ENCODE measurements around the gene PLPP2. TPM values are rescaled to one million over a fixed set of nuclear protein-coding genes. Genes with fewer than 3 reads are reported as not detected.

Gene PLPP2
- total RNA-seq, 2 experiments from 2014 or later: 0.36 TPM; not detected in 1

- TF ChIP-seq, protein P1, sequence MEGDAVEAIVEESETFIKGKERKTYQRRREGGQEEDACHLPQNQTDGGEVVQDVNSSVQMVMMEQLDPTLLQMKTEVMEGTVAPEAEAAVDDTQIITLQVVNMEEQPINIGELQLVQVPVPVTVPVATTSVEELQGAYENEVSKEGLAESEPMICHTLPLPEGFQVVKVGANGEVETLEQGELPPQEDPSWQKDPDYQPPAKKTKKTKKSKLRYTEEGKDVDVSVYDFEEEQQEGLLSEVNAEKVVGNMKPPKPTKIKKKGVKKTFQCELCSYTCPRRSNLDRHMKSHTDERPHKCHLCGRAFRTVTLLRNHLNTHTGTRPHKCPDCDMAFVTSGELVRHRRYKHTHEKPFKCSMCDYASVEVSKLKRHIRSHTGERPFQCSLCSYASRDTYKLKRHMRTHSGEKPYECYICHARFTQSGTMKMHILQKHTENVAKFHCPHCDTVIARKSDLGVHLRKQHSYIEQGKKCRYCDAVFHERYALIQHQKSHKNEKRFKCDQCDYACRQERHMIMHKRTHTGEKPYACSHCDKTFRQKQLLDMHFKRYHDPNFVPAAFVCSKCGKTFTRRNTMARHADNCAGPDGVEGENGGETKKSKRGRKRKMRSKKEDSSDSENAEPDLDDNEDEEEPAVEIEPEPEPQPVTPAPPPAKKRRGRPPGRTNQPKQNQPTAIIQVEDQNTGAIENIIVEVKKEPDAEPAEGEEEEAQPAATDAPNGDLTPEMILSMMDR (IDR thresholded peaks at IDR 0.05): no peak
- Mint-ChIP-seq H3K27ac (no peak overlapping the region), H3K9me3 (peaks cover 2% of the 10 kb centered on the region), H3K4me1 (ENCODE audit: low read depth) (peaks cover 26% of the 10 kb centered on the region), H3K27me3 (no peaks in the 10 kb centered on the region), H3K4me3 (no peak overlapping the region), H3K36me3 (ENCODE audit: low read depth) (peaks cover 36% of the 10 kb centered on the region)
- POLR2A ChIA-PET: no interaction called here
- ATAC-seq (no peak), DNase-seq (no peak)
- intact Hi-C loops (cut with micrococcal nuclease): no loop called here
- CTCF ChIA-PET: no interaction called here
Observed at GRCh38 chr19:335486-336066, 44.4 kb upstream of the PLPP2 start.

- H3K4me1 Mint-ChIP-seq (ENCODE audit: low read depth): peaks cover 23% of the 10 kb centered on the region
- peaks cover 2% of the 10 kb centered on the region for H3K9me3 Mint-ChIP-seq
- no peak overlapping the region for H3K4me3 Mint-ChIP-seq
- TF ChIP-seq, protein P1 (IDR thresholded peaks at IDR 0.05): no peak
- CTCF ChIA-PET: no interaction called here
- ATAC-seq (no peak), DNase-seq (no peak)
- peaks cover 36% of the 10 kb centered on the region for H3K36me3 Mint-ChIP-seq (ENCODE audit: low read depth)
- H3K27ac Mint-ChIP-seq: no peak overlapping the region
- POLR2A ChIA-PET: no interaction called here
- H3K27me3 Mint-ChIP-seq: no peaks in the 10 kb centered on the region
- intact Hi-C loops (cut with micrococcal nuclease): no loop called here
Observed at GRCh38 chr19:335072-335471, 43.9 kb upstream of the PLPP2 start.

GRCh38 chr19:334296-335071 is 43.3 kb upstream of the PLPP2 start:
- TF ChIP-seq, protein P1 (IDR thresholded peaks at IDR 0.05): no peak
- H3K27ac Mint-ChIP-seq: no peak overlapping the region
- peaks cover 36% of the 10 kb centered on the region for H3K36me3 Mint-ChIP-seq (ENCODE audit: low read depth)
- ATAC-seq (no peak), DNase-seq (no peak)
- H3K4me3 Mint-ChIP-seq: no peak overlapping the region
- no peaks in the 10 kb centered on the region for H3K27me3 Mint-ChIP-seq
- peaks cover 17% of the 10 kb centered on the region for H3K4me1 Mint-ChIP-seq (ENCODE audit: low read depth)
- intact Hi-C loops (cut with micrococcal nuclease): no loop called here
- ChIA-PET POLR2A (no interaction called here), CTCF (no interaction called here)
- peaks cover 2% of the 10 kb centered on the region for H3K9me3 Mint-ChIP-seq

DNA sequence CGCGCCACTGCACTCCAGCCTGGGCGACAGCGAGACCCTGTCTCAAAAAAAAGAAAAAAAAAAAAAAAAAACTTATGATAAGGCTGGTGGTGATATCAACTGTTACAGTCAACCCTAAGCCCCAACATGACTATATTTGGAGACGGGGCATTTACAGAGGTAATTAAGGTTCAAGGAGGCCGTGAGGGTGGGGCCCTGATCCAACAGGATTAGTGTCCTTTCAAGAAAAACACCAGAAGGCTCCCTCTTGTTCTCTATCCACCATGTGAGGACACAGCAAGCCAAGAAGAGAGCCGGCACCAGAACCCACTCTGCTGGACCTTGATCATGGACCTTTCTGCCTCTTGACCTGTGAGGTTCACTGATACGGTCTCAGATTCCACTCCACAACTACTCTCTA is 39.3 kb upstream of the PLPP2 start:
- Mint-ChIP-seq H3K36me3 (ENCODE audit: low read depth) (peaks cover 48% of the 10 kb centered on the region), H3K27ac (no peak overlapping the region), H3K4me3 (no peak overlapping the region), H3K9me3 (peaks cover 18% of the 10 kb centered on the region), H3K4me1 (ENCODE audit: low read depth) (no peaks in the 10 kb centered on the region), H3K27me3 (no peaks in the 10 kb centered on the region)
- DNase-seq (no peak), ATAC-seq (no peak)
- ChIA-PET POLR2A (no interaction called here), CTCF (no interaction called here)
- TF ChIP-seq, protein P1 (IDR thresholded peaks at IDR 0.05): no peak
- intact Hi-C loops (cut with micrococcal nuclease): no loop called here

DNA sequence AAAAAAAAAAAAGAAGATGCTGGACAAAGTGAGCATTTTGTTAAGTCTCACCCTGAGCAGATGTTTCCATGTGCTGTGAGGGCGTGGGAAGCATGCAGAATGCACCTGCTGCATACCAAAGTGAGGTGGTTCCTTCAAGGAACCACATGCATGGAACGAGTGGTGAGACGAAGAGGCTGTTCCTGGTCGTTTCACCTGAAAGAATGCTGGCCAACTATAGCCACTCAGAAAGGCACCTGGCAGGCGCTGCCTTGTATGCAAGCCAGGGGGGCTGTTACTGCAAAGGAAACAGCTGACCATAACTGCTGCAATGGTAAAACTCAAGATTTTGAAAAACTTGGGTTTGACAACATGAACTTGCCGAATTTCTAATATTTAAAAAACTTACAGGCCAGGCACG is 38.7 kb upstream of the PLPP2 start:
- ChIA-PET POLR2A (no interaction called here), CTCF (no interaction called here)
- Mint-ChIP-seq H3K9me3 (peaks cover 18% of the 10 kb centered on the region), H3K4me1 (ENCODE audit: low read depth) (no peaks in the 10 kb centered on the region), H3K36me3 (ENCODE audit: low read depth) (peaks cover 48% of the 10 kb centered on the region), H3K27me3 (no peaks in the 10 kb centered on the region), H3K4me3 (no peak overlapping the region), H3K27ac (no peak overlapping the region)
- ATAC-seq (no peak), DNase-seq (no peak)
- intact Hi-C loops (cut with micrococcal nuclease): no loop called here
- TF ChIP-seq, protein P1 (IDR thresholded peaks at IDR 0.05): no peak
